Stimulated activated CD8-positive, alpha-beta memory T cell treated with anti-CD3 and anti-CD28 coated beads, Interleukin-4, amount 100 ng/mL, for 48 hours (primary cell): ENCODE measurements around the gene ENDOU.

Source experiments
- DNase-seq: peaks from one replicate; pipeline ENCODE4 v3.0.0-alpha.2; 2020

ENDOU gene

GRCh38 chr12:47755655-47756562 is 30.6 kb upstream of the ENDOU start:
- DNase-seq = peak; percentile 54

DNA sequence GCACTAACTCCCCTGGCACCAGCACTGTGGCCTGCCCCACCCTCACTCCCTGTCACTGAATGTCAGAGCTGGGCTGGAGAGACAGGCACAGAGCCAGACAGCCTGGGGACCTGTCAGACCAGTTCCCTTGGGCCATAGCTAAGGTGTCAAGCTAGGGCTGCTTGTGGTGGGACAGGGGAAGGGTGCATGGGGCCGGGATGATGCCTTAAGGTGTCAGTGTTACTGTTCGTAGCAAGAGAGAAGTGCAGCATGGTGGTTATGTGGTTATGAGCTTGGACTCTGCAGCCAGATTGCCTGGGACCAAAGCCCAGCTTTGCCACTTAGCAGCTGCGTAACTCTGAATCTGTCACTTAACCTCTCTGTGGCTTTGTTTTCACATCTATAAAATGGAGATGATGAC is 29.6 kb upstream of the ENDOU start:
- DNase-seq = no peak

GRCh38 chr12:47754126-47754525 is 28.8 kb upstream of the ENDOU start:
- DNase-seq = no peak

DNA sequence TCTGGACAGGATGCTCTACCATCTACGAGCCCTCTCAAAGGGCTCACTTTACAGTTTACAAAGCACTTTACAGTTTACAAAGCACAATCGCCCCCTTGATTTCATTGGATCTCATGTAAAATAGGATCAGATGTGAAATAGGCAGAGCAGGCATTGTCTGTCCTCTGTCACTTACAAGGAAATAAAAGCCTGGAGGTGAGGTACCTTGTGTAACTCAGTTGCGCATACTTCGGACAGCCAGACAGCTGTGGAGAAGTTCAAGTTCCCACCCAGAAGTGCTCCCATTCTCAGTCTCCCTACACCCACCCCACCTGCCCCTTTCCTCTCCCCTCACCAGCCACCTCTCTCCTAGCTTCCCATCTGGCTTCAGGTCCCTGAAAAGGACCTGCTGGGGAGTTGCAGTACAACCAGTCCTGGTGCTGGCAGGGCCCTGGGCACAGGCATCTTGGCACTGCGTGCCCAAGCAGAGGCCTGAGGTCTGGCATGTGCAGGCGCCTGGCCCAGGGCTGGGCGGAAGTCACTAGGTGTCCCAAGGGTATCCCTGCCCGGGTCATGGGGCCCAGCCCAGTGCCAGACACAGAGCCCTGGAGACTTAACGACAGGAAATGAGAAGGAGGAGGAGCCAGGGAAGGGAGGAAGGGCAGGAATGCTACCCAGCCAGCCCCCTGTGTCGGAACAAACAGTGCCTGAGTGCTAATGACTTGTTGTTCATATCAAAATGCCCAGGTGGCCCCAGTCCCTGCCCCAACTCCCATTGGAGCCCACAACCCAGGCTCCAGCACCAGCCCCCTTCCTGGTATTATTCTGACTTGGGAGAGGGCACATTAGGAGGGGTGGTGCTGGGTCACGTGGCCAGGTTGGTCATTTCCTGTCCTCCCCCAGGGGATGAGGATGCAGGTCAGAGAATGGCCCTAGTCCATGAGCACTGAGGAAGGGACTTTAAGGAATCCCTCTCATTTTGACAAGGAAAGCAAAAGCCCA is 28.0 kb upstream of the ENDOU start:
- DNase-seq = no peak

DNA sequence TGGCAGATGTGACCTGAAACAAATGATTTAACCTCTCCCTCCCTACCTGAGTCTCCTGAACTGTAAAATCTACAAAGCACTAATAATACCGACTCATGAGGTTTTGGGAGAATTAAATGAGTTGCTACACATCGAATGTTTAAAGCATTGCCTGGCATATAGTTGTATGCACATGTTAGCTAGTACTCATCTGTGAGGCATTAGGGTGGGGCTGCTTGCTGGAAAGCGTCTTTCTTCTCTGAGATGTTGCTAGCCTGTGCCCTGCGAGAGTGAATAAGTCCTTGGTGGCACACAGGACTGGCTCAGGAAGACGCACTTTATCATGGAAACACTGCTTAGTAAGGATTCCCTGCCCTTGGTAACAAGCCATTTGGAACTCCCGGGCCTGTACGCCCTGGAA is 27.3 kb upstream of the ENDOU start:
- DNase-seq = no peak

DNA sequence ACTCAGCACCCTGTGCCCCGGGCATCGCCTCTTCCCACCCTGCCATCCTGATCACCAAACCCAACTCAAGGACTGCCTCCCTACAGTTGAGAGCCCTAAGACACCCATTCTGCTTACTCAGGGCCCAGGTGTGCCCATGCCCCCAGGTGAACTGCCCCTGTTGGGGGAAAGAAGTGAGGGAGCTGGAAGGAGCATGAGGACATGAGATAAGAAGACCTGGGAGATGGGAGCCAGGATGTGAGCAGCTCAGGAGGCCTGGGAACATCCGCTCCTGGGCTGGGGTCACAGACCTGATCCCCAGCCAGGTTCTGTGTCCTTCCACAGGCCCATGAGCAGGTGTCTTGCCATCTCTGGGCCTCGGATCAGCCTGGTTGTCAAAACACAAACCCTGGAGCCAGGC is 26.8 kb upstream of the ENDOU start:
- DNase-seq = no peak

DNA sequence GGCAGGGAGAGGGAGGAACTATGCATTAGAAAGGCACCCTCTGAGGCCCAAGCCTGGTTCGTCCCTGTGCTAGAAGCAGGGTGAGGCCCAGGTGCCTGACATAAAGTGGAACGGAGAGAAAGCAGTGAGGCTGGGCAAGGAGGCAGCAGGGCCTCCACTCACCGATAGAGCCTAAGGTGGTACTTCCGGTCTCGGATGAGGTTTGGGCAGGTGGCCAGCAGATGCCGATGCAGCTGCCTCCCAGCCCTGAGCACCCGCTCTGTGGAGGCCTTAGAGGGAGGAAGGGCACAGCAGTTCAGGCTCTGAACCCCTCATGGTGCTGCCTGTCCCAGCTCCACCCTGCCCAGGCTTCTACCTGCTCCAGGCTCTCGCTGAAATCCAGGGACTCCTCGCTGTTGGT is 26.3 kb upstream of the ENDOU start:
- DNase-seq = no peak

GRCh38 chr12:47750916-47751470 is 25.7 kb upstream of the ENDOU start:
- no peak for DNase-seq

DNA sequence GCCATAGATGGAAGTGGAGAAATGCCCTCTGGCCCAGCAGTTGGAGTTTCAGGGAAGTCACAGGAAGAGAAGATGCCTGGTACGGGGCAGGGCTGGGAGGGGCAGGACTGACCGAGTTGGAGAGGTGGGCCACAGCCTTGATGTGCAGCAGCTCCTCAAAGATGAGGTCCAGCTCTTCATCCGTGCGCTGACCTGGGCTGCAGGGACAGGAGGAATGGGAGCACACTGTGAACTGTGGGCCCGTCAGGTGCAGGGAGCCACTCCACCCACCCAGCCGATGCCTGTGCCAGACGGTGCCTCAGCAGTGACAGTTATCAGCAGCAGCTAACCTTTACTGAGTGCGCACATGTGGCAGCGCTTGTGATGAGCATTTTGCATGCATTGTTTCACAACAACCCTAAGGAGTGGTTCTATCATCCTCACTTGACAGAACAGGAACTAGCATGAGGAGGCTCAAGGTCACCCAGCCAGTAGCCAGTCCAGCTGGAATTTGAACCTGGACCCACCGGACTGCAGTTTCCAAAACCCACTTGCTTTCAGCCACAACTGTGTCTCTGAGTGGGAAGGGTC is 25.0 kb upstream of the ENDOU start:
- no peak for DNase-seq

GRCh38 chr12:47748899-47749298 is 23.6 kb upstream of the ENDOU start:
- no peak for DNase-seq

DNA sequence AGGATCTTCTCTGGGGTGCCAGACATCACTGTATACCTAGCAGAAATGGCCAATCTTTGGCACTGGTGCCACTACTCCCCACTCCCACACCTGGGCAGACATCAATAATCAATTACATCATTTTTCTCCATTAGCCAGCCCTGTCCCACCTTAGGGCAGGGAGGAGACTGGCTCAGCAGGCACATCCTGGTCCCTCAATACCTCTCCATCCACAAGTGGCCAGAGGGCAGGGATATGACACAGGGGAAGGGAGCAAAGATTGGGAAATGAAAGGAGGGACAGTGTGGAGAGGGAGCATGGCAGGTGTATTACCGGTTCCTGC is 23.2 kb upstream of the ENDOU start:
- no peak for DNase-seq

GRCh38 chr12:47747596-47748506 is 22.6 kb upstream of the ENDOU start:
- no peak for DNase-seq

DNA sequence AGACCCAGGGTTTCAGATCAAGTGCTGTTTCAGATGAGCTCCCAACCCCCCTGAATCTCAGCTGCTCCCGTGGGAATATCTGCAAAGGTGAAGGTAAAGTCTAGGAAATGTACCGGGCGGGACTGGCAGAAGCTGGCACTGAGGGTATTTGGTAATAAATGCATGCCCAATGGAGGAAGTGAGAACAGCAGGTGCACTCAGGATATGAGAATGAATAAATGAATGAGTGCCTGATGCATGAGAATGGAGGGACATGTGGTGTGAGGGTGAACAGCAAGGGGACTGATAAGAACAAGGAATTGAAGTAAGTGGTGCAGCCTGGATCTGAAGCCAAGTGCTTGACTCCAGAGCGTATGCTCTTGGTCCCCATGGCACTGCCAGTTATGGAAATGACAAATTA is 21.8 kb upstream of the ENDOU start:
- no peak for DNase-seq

- no peak for DNase-seq
Measured at GRCh38 chr12:47746523-47746922, 21.2 kb upstream of the ENDOU start.

DNA sequence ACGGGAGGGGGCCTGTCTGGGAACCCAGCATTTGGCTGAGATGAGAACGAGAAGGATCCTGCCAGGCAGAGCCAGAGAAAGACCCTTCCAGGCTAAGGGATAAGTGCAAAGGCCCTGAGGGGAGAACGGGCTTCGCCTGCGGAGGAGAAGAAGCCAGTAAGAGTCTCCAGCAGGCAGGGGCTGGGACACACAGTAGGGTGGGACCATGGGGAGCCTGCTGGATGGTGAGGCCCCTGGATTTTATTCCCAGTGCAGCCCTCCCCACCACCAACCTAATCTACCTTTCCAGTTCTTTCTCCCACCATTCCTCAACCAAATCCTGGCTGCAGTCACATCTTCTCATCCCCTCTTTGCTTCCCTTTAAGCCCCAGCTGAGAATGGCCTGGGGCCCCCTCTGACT is 20.8 kb upstream of the ENDOU start:
- no peak for DNase-seq

GRCh38 chr12:47745485-47746041 is 20.3 kb upstream of the ENDOU start:
- no peak for DNase-seq

DNA sequence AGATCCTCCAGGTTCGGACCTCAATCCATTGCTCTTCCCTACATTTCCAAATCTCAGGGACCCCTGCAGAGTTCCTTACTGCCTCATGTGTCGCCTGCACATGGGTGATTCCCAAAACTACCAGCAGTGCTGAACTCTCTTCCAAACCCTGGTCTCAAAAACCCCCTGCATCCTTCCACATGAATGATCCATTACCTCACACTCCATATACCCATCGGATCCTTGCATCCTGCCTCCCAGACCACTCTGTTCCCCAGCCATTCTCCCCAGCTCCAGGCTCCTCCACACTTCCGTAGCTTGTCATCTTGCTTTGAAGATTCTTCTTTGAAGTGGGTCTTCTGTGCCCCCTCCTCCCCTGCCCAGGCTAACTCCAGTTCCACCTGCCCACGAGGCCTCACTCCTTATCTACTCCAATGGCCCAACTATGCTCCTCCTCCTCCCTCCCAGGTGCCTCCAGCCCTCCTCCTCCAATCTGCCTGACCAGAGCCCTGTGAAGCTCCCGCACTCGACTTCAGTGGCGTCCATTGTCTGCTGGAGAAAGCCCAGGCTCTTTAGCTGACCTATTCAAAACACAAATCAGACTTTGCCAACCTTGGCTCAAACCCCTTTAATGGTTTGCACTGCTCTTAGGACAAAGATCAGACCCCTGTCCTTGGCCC is 19.6 kb upstream of the ENDOU start:
- no peak for DNase-seq

DNA sequence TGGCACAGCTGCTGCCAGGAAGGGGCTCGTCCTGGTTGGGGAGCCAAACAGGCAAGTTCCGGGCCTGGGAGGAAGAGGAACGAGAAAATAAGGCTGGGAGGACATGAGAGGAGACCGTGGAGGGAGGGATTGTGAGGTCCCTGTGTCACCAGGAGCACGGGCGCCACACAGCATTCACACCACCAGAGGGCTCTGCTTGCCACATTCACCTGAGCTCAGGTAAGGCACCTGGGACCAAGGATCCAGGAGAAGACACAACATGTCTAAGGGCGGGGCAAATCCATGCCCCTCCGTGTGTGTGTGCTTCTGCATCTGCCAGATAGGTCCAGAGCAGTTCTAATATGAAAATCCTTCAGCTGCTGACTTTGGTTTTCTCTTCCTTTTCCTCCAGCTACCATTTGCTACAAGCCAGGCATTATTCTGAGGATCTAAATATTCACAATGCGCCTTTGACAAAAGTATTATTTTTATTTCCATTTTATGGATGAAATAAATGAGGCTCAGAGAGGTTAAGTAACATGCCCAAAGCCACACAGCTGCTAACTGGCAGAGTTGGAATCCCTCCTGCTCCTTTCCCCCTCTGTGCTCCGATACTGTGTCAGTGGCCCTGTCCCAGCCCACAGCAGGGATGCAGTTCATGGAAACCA is 18.8 kb upstream of the ENDOU start:
- peak; percentile 59 for DNase-seq

DNA sequence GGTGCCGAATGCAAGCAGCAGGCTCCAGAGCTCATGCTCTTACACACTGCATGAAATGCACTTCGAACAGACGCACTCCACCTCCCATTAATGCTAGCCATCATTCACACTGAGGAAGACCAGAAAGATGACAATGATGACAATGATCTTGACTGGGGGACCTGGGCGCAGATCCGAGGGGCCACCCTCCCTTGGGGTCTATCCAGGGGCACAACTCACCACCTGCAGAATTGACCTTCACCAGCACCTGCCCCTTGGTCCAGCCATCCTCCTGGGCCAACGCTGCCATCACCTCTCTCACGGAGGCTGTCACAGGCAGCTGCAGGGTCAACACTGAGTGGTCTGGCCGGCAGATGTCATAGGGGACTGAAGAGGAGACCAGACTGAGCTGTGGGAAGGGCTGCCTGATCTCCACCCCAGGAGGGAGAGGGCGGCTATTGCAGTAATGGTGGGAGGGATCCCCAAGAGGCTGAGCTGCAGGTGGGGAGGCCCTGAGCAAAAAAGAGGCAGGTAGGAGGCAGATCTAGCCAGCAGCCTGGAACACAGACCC is 18.1 kb upstream of the ENDOU start:
- DNase-seq = no peak

DNA sequence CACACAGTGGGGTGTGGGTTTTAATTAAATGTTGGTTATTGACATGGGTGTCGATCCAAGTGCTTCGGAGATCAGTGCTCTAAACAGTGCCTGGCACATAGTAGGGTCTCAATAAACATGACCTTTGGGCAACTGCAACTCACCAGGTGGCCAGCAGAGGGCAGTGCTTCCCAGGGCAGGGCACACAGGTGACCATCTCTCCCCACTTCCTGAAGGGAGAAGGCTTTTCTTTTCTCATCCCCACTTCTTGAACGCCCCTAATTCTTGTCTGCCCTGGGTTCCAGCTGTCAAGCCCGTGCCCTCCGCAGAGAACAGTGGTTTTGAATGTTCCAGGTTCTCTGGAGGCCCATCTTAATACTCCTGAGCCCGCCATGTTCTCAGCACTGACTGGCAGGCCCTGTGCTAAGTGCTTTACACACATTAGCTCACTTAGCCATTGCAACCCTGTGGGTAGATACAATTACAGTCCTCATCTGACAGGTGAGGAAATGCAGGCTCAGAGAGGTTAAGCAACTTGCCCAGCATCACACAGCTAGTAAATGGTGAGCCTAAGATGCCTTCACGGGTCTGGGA is 17.0 kb upstream of the ENDOU start:
- DNase-seq = peak; percentile 91
